Progenitor cell of endocrine pancreas (in vitro differentiated cells): ENCODE data around the gene EEFSEC. TPM values are rescaled to one million over a fixed set of nuclear protein-coding genes. Genes with fewer than 3 reads are reported as not detected.
A peak's percentile ranks its signal among the peaks of the same experiment; 100 is the strongest.

Experiments used
- DNase-seq: peaks from one replicate; pipeline ENCODE4 v3.0.0; 2021; ENCODE audit warnings: low spot score; ENCODE audit not compliant: unreplicated experiment
- H3K27ac Mint-ChIP-seq: 2 replicates; pipeline ENCODE4 v1.8.0; 2021; ENCODE audit warnings: mild to moderate bottlenecking, moderate library complexity, mixed read lengths
- H3K27me3 Mint-ChIP-seq: 2 replicates; pipeline ENCODE4 v1.8.0; 2021; ENCODE audit warnings: mixed read lengths
- H3K36me3 Mint-ChIP-seq: 2 replicates; pipeline ENCODE4 v1.8.0; 2022; ENCODE audit warnings: mixed read lengths; ENCODE audit not compliant: insufficient read depth
- H3K4me1 Mint-ChIP-seq: 2 replicates; pipeline ENCODE4 v1.8.0; 2021; ENCODE audit warnings: low read depth, mixed read lengths
- H3K4me3 Mint-ChIP-seq: 2 replicates; pipeline ENCODE4 v1.8.0; 2021; ENCODE audit warnings: low read depth, mild to moderate bottlenecking, moderate library complexity, mixed read lengths
- H3K9me3 Mint-ChIP-seq: 2 replicates; pipeline ENCODE4 v1.8.0; 2021; ENCODE audit warnings: low read depth, mixed read lengths
- total RNA-seq: library from RNA; stranded (reverse); gene quantifications from 2 replicates; pipeline ENCODE4 v1.2.1, GENCODE V29; 2021
- TF ChIP-seq, protein P1 (sequence below): fragments of 200-600 bp; sonication (generic); IDR thresholded peaks from one replicate; pipeline ENCODE4 v1.5.0; 2021; ENCODE audit warnings: antibody characterized with exemption, mild to moderate bottlenecking; ENCODE audit not compliant: unreplicated experiment

Gene EEFSEC
- total RNA-seq, 1 donor from 2014 or later, result 11.8 TPM

GRCh38 chr3:128357538-128357937, 204.3 kb downstream of the EEFSEC start:
- no peak for DNase-seq
- Mint-ChIP-seq H3K4me1 (peaks cover 9% of the 10 kb centered on the region), H3K36me3 (peaks cover 3% of the 10 kb centered on the region), H3K9me3 (no peaks in the 10 kb centered on the region), H3K27me3 (peaks cover 9% of the 10 kb centered on the region), H3K4me3 (no peak overlapping the region), H3K27ac (peak overlapping the region; percentile 60)
- TF ChIP-seq, protein P1, sequence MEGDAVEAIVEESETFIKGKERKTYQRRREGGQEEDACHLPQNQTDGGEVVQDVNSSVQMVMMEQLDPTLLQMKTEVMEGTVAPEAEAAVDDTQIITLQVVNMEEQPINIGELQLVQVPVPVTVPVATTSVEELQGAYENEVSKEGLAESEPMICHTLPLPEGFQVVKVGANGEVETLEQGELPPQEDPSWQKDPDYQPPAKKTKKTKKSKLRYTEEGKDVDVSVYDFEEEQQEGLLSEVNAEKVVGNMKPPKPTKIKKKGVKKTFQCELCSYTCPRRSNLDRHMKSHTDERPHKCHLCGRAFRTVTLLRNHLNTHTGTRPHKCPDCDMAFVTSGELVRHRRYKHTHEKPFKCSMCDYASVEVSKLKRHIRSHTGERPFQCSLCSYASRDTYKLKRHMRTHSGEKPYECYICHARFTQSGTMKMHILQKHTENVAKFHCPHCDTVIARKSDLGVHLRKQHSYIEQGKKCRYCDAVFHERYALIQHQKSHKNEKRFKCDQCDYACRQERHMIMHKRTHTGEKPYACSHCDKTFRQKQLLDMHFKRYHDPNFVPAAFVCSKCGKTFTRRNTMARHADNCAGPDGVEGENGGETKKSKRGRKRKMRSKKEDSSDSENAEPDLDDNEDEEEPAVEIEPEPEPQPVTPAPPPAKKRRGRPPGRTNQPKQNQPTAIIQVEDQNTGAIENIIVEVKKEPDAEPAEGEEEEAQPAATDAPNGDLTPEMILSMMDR, result no peak

DNA sequence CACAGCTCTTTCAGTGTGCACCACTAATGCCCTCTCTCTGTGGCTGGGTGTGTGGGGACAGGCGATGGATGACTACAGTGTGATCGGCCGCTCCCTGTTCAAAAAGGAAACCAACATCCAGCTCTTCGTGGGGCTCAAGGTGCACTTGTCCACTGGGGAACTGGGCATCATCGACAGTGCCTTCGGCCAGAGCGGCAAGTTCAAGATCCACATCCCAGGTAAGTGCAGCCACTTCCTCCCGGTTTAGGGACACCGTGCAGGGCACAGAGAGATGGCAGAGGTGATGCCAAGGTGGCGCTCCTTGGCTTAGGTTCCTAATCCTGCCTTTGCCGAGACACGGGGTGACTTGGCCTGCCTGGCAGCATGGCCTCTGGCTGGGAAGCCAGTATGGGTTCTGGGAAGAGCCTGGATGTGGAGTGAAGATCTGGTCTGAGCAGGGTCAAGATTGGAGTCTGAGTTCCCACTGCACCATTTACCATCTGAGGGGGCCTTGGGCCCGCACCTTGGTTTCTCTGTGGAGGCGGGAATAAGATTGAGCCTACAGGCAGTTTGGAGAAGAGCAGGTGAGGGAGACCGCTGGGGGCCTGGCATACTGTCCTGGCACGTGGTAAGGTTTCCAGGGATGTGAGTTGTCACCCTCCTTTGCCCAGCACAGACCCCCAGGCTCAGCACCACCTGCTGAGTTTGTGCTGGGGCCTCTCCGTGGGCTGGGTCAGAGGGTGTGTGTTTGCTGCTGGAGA, 205.0 kb downstream of the EEFSEC start:
- H3K27ac Mint-ChIP-seq, result no peak overlapping the region
- no peak overlapping the region for H3K4me3 Mint-ChIP-seq
- DNase-seq, result no peak
- TF ChIP-seq, protein P1, result no peak
- peaks cover 9% of the 10 kb centered on the region for H3K27me3 Mint-ChIP-seq
- peaks cover 3% of the 10 kb centered on the region for H3K36me3 Mint-ChIP-seq
- no peaks in the 10 kb centered on the region for H3K9me3 Mint-ChIP-seq
- peaks cover 9% of the 10 kb centered on the region for H3K4me1 Mint-ChIP-seq

DNA sequence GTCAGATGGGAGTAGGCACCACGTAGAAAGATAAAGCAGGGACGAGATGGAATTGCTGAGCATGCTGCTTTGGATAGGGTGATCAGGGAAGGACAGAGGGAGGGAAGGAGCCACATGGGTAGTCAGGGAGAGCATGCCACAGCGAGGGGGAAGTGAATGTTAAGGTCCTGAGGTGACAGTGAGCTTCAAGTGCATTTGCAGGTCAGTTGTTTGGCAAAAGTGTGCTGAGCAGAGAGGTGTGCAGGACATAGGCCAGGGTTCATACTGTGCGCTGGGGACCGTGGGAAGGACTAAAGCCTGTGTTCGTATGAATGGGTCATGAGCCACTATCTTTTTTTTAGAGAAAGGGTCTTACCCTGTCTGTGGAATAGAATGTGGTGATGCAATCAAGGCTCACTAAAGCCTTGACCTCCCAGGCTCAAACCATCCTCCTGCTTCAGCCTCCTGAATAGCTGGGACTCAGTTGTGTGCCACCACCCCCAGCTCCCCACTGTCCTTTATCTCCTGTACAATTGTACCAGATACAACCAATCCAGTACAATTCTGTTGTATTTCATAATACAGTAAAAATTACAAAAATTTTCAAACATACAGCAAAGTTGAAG, 205.9 kb downstream of the EEFSEC start:
- Mint-ChIP-seq H3K4me3 (no peak overlapping the region), H3K27me3 (peaks cover 9% of the 10 kb centered on the region), H3K36me3 (peaks cover 3% of the 10 kb centered on the region), H3K27ac (no peak overlapping the region), H3K9me3 (no peaks in the 10 kb centered on the region), H3K4me1 (peaks cover 10% of the 10 kb centered on the region)
- TF ChIP-seq, protein P1, result no peak
- no peak for DNase-seq

- peaks cover 9% of the 10 kb centered on the region for H3K27me3 Mint-ChIP-seq
- H3K36me3 Mint-ChIP-seq, result peaks cover 3% of the 10 kb centered on the region
- TF ChIP-seq, protein P1, result no peak
- H3K9me3 Mint-ChIP-seq, result no peaks in the 10 kb centered on the region
- no peak overlapping the region for H3K27ac Mint-ChIP-seq
- no peak for DNase-seq
- peaks cover 10% of the 10 kb centered on the region for H3K4me1 Mint-ChIP-seq
- no peak overlapping the region for H3K4me3 Mint-ChIP-seq
These were observed 206.8 kb downstream of the EEFSEC start for GRCh38 chr3:128359846-128360642.

DNA sequence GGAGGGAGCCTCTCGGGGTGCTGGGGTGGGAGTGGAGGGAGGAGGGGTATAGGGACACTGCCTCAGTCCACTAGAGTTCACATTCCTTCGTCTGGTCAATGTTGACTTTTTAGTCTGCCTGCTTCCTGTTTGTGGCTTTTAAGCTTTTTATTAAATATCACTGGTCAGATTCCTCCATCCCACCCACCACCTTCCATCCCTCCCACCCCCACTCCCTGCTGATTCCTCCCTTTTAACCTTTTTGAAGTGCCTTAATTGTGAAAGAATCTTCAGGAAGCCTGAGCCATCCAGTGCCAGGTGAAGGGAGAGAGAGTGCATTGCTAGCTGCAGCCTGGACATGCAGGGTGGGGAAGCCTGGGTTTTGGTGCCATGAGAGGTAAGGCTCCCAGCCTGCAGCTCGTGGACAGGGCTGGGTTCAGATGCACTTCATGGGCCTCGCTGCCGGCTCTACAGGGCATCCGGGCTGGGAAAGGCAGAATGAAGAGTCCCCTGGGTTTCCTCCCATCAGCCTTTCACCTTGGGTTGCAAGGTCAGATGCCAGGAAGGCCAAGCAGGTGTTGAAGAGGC, 207.5 kb downstream of the EEFSEC start:
- Mint-ChIP-seq H3K27me3 (peaks cover 9% of the 10 kb centered on the region), H3K9me3 (no peaks in the 10 kb centered on the region), H3K27ac (no peak overlapping the region), H3K4me1 (peaks cover 10% of the 10 kb centered on the region), H3K36me3 (peaks cover 3% of the 10 kb centered on the region), H3K4me3 (no peak overlapping the region)
- DNase-seq, result no peak
- TF ChIP-seq, protein P1, result no peak
